CD4-positive, alpha-beta T cell treated with Interleukin-12 subunit alpha and Interleukin-12 subunit beta, for 1 hour (primary cell): ENCODE measurements around the gene EPHB6.
A peak's percentile ranks its signal among the peaks of the same experiment; 100 is the strongest.

Source experiments
- DNase-seq: peaks from one replicate; pipeline ENCODE4 v3.0.0-alpha.2; 2020

Gene EPHB6

GRCh38 chr7:142854372-142855113 is at the start of gene EPHB6:
EPHB6 (plus strand) TSS chr7:142855076; CDS start chr7:142863228, 8,152 bp downstream.
- peak; percentile 60 for DNase-seq

DNA sequence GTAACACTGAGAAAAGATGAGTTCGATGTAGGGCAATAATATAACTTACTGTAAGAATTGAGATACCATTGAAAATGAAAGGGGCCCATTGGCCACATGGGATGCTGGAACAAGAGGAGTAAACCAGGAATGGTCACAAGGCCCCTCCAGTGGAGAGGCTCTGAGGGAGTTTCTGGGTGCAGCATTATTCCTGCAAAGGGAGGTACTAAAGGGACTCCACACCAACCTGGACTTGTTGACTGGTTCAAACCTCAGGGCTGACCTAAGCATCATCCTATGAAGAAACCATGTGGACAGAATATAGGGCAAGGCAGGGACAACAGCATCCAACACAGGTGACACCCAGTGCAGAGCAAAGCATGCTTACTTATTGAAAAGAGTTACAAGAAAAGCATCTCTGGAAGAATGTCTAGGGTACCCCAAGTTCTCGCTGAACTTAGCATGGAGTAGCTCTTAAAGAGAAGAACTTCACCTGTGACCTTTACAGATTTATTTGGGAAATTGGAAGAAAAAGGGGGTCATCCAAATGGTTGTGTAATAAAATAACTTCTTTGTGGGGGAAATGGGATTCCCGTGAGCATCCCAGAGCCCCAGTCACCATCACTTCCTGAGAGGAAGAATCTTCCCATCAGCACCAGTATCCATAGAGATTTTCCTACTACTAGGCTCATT is 49.4 kb upstream of the EPHB6 start:
- DNase-seq: peak; percentile 23

DNA sequence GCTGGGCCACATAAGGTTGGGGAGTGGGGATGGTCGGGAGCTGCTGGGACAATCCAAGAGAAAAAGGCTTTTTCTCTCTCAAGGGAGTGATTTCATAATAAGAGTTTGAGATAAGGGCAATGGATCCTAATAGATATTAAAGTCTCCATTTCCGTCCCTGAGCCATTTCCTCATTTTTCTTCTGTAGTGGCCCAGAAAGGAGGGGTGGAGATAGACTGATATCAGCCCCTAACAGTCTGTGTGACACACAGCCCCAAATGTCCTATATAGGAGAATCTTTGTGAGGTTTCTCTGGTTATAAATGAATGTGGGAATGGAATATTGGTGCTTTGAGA is 48.9 kb upstream of the EPHB6 start:
- no peak for DNase-seq

DNA sequence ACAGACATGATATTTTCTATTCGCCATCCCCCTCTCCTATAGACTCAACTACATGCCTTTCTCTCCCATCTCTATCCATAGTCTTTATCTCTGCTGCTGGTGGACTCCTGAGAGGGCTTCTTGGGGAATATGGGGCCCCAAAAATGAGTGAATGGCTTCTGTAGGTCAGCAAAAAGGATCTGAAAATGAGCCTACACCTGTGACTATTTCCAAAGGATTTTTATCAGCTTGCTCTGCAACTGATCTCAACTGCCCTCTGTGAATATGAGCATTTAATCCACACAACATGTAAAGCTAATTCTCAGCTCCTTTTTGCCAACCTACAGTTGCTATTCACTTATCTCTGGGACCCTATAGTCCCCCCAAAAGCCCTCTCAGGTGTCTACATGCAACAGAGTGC is 47.9 kb upstream of the EPHB6 start:
- no peak for DNase-seq

DNA sequence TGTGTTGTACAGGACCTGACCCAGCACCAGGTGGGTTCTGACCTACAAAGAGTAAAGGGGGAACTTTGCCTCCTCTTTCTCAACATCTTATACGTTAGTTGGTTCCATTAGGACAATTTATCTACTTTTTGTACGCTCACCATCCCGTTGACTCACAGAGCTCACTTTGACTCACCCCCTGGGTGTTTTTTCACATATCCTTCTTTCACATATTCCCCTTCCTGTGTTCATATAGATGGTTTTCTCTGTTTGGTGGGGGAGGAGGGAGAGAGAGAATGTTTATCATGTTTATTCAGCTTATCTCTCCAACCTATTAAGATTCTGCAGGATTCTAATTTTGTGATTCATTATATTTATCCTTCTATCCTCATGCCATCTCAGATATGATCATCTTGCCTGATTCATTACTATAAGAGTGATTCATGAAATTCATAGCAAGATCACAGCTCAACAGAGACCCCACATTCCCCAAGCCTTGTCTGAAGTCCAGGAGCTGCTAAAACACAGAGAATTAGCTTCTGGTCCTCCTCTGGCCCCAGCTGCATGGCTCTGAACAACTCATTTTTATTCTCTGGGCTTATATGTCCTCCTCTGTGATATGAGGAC is 46.9 kb upstream of the EPHB6 start:
- peak; percentile 82 for DNase-seq

DNA sequence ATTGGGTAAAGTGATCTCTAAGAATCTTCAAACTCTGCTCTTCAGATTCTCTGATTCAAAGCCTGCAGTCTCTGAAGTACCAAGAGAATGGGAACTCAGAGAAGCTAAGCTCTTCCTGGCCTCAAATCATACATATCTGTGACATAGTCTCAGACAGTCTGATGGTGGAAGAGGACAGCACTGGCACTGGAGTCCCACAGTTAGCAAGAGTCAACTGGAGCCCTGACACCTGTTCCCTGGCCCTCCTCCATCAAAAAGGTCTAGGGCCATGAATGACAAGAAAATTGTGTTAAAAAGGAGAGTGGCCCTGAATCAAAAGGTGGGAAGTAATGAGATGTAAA is 46.4 kb upstream of the EPHB6 start:
- no peak for DNase-seq

DNA sequence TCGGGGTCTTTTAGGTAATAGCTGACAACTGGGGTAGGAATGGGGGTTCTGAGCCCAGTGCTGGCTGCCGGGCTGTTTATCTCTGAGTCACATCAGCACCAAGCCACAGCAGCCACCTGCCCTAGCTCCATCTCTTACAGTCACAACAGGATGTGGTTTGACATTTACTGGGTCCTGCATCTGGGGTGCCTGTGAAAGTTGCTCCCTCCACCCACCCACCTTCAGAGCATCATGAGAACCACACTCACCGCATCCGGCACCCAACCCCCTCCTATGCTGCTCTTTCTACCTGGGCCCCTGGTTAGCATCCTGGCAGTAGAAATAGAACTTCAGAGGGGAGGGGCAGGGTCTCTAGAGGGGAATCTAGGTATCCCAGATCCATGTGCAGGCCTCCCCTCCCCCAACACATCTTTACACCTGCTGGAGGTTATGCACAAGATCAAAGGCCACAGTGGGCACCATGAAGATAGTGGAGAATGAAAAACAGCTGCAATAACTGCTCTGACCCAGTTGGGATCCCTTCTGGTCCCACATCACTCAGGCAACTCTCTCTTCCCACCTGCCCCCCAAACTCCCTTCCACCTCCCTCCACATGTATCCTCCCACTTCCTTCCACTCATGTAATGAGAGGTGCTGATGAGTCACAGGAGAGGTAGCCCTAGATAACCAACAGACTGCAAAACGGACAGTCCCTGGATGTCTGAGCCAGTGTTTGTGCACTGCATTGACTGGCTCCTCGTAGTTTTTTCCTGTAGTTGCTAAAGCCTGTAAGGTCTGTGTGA is 45.9 kb upstream of the EPHB6 start:
- peak; percentile 98 for DNase-seq

GRCh38 chr7:142809671-142810070 is 45.2 kb upstream of the EPHB6 start:
- DNase-seq: no peak

GRCh38 chr7:142811154-142811737 is 43.6 kb upstream of the EPHB6 start:
- peak; percentile 85 for DNase-seq

- DNase-seq: peak; percentile 34
Observed at GRCh38 chr7:142812437-142813215, 42.2 kb upstream of the EPHB6 start.

DNA sequence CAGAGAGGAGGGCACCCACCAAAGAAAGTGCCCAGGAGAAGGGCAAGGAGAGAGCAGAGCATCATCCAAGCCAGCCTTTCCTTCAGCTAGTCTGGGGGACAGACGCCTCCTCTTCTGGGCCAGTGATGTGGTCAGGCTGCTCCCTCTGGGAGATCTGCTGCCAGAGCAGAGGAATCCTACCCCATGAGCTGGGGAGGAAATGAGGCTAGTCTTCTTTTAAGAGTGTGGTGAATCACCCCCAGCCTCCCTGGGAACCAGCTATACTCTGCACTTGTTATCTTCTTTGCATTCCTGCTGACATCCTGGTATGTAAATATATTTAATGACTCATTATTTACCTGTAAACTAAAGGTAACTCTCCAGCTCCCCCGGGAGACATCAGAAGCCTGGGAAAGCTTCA is 41.6 kb upstream of the EPHB6 start:
- DNase-seq: peak; percentile 51

DNA sequence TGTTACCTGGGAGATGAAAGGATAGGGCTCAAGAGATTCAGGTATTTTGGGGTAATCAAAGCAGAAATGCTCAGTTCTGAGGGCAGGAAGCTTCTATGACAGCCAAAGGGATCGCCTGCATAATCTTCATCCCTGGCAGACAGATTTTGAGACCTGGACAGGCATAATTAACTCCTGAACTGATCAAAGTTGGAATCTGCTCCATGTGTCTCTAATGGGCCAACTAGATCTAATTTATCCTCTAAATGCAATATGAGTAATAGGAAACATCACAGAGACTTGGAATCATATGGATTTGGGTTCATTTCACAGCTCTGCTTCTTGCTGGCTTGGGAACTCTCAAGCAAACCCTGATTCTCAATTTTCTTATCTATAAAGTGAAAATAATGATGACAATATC is 41.2 kb upstream of the EPHB6 start:
- DNase-seq: no peak

- DNase-seq: no peak
Observed at GRCh38 chr7:142814451-142814850, 40.4 kb upstream of the EPHB6 start.

DNA sequence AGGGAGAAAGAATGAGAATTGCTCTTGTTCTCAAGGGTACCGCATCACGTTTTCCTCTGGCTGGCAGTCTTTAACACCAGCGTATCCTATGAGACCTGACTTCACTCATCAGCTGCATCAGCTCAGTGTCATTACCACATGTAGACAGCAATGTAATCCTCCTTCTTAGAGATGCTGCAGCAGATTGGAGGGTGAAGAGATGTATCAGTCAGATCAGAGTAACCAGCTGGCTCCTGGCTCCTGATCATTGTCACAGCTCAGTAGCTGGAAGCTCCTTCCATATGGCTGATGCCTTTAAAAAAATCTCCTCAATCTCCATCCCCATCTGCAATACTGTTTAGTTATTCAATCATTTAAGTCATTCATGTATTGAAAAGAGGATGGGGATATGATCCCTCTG is 39.7 kb upstream of the EPHB6 start:
- DNase-seq: peak; percentile 17

GRCh38 chr7:142817506-142817905 is 37.4 kb upstream of the EPHB6 start:
- DNase-seq: no peak

GRCh38 chr7:142819530-142819929 is 35.3 kb upstream of the EPHB6 start:
- no peak for DNase-seq

GRCh38 chr7:142822714-142823113 is 32.2 kb upstream of the EPHB6 start:
- no peak for DNase-seq

GRCh38 chr7:142827951-142828500 is 26.9 kb upstream of the EPHB6 start:
- no peak for DNase-seq

- no peak for DNase-seq
Observed at GRCh38 chr7:142832417-142832816, 22.5 kb upstream of the EPHB6 start.

GRCh38 chr7:142833174-142834048 is 21.5 kb upstream of the EPHB6 start:
- DNase-seq: no peak

- DNase-seq: peak; percentile 49
Observed at GRCh38 chr7:142835487-142835886, 19.4 kb upstream of the EPHB6 start.
